Fibroblast of peridontal ligament (primary cell): ENCODE data around the gene YBX1.
A peak's percentile ranks its signal among the peaks of the same experiment; 100 is the strongest.
"Not testable (repeated sequence)": the region's sequence is repeated elsewhere in the genome, so short reads cannot be mapped to it uniquely, and the experiment has no call there.

Experiments used
- DNase-seq: peaks from one replicate; pipeline ENCODE4 v3.0.0-alpha.2; 2010; ENCODE audit errors: extremely low read depth

The YBX1 gene

DNA sequence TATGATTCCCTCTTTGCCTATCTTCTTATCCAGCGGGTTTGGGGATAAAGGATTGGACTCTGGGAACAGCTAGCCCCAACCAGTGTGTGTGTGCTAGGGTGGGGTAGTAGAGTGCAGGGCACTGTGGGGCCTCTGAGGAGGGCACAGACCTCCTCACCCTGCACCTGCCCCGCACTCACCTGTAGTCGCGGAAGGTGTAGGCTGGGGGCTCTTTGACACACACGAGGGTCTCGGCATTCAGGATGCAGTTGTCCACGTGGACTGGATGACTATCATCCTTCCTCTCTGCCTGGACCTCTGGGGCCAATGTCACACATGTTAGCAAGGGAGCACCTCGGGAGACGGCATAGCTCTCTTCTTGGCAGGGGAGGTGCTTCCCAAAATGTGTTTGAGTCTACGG lies 65.8 kb downstream of the YBX1 start:
- no peak for DNase-seq

DNA sequence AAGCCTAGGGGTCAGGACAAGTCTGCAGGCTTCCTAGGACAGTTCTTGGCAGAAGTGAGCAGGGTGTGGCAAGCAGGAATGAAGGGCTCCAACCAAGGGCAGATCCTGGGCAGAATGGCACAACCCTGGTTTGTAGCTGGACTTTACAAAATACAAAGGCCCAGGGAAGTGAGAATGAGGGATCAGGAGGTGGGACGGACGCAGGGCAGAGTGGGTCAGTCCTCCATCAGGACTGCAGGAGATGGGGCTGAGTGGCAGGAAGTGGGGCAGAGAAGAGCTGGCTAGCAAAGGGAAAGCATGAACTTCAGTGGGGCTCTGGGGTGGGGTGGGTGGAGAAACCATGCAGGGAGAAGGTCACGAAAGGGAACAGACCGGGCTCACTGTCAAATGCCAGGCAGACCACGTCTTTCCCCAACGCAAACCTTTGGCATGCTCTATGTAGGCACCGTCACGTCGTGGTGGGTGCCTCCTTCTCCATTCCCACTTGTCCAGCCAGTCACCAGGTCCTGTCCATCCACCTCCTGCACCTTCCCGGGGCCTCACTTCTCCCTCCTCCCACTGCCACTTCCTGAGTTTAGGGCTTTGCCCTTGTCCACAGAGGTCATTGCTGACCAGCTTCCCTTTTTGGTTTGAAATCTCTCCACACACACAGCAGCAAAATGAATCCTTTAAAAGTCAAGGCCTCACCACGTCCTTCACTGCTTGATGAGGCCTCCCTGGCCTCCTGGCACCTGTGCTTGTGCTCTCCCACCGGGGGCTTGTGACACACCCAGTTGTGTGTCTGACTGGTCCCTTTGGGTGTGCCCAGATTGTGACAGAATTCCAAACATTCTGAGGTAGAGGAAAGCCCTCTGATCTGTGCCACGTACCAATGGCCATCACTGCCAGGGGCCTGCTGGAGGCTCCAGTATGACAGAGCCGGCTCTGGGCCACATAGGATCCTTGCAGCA lies 66.5 kb downstream of the YBX1 start:
- DNase-seq: no peak

DNA sequence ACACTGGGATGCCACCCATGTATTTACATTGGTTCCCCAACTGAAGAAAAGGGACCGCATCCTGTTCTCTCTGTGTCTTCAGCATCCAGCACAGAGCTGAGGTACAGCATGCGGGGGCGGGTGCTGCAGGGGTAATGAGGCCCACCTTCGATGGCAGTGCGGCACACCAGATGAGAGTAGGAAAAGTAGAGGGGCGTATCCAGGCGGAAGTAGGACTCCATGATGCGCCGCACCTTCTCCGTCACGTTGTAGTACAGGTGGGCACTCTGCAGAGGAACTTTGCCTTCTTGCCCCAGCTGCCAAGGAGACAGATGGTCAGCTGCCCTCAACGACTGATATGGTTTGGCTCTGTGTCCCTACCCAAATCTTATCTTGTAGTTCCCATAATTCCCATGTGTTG lies 67.8 kb downstream of the YBX1 start:
- DNase-seq: no peak

DNA sequence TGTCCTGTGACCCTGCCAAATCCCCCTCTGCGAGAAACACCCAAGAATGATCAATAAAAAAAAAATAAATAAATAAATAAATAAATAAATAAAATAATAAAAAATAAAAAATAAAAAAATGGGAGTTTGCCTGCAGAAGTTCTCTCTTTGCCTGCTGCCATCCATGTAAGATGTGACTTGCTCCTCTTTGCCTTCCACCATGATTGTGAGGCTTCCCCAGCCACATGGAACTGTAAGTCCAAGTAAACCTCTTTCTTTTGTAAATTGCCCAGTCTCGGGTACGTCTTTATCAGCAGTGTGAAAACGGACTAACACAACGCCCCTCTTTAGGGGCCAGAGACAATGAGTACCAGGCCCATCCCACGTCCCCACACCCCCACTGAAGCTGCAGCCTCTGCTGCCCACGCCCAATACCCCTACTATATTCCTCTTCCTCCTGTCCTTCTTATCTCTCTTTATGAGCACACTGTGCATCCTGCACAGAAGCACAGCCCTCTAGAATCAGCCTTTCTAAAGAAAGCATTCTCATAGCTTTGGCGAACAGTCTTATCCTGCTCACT lies 69.4 kb downstream of the YBX1 start:
- DNase-seq: not testable (repeated sequence)

DNA sequence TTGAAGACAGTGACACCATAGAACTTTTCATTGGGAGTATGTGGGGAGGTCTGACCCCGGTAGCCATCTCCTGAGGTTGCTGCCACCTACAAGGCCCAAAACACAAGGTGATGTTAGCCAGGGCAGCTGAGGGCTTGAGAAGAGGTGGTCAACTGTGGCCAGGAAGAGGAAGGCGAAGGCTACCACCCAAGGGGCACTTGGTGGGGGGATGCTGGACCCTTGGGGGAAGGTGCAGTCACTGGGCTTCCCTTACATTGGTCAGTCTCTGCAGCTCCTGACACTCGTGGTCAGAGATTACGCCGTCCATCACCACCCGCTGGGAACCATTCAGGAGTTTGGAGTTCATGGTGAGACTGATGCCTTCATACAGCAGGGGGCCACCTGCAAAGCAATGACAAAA lies 70.1 kb downstream of the YBX1 start:
- DNase-seq: no peak

DNA sequence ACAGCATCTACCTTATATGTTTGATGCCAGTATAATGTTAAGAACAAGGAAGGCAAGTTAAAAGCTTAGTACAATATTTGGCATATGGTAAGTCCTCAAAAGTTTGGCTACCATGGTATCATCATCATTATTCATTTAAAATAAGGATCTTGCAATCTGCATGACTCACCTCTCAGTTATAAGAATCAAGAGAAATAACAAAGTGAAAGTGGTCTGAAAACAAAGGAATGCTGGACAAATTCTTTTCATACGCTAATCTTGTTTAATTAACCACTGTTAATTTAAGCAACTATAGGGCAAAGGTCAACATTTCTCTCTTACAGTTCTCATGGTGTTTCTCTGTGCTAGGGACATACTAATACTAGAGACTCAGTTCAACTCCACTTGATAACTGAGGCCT lies 70.9 kb downstream of the YBX1 start:
- DNase-seq: peak; percentile 82
